Measurements from ENCODE around the gene S100P. TPM values are rescaled to one million over a fixed set of nuclear protein-coding genes. Genes with fewer than 3 reads are reported as not detected.

The S100P gene
- total and polyA plus RNA-seq, 2 of the 4 experiments (the other 2 are of a cell fraction), result not detected

DNA sequence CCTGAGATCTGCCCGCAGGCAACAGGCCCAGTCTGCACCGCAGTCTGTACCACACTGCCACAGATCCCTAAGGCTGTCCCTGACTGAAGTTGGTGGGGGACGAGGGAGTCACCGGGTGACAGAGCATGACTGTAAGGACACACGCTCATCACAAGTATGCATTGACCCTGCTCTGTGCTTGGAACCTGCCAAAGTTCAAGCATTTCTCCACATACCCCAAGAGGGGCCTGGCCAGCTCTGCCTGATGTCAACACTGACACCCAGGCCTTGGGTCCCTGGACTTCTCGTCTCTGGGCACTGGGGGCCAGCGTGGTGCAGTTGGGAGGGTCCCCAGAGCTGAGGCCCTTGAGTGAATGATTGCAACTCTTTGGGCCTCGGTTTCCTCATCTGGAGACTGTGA, 30.2 kb downstream of the S100P start:
- Histone ChIP-seq H4K5ac (ENCODE audit: low read depth, low read length) (no peak overlapping the region), H2BK5ac (ENCODE audit: low read depth, low read length, poor library complexity, severe bottlenecking) (no peak overlapping the region), H3K27me3 (ENCODE audit: control insufficient read depth, insufficient read depth, low read length) (no peaks in the 10 kb centered on the region), H4K8ac (ENCODE audit: low read depth in 2 of 2, low read length in 2 of 2) (no peak overlapping the region), H3K9me3 (ENCODE audit: control insufficient read depth, insufficient read depth, low read length) (no peaks in the 10 kb centered on the region), H3K23ac (ENCODE audit: low read depth, low read length) (no peak overlapping the region), H3K4me3 (ENCODE audit: insufficient read depth, low read depth, low read length) (no peak overlapping the region), H3K27ac (ENCODE audit: insufficient read depth, low read length) (no peak overlapping the region), H2AK9ac (replicated peaks; ENCODE audit: low read depth, low read length, poor library complexity) (no peak overlapping the region), H4K20me1 (ENCODE audit: insufficient read depth, low read length) (no peaks in the 10 kb centered on the region), H2BK15ac (ENCODE audit: low read depth, low read length) (no peak overlapping the region; the same call in 2 of the 3 replicates), H2AFZ (replicated peaks; ENCODE audit: low read length, poor library complexity) (peak overlapping the region; percentile 63), H3K4ac (ENCODE audit: low read depth, low read length) (no peak overlapping the region), H3K79me1 (ENCODE audit: low read depth in 1 of 2, low read length in 2 of 2) (no peaks in the 10 kb centered on the region), H3K14ac (replicated peaks; ENCODE audit: low read depth, low read length) (no peak overlapping the region; the same call in 1 of the 2 replicates), H3K4me1 (ENCODE audit: control insufficient read depth, insufficient read depth, low read length) (peaks cover 4% of the 10 kb centered on the region; the same call in 1 of the 2 replicates), H3K9me1 (ENCODE audit: insufficient read depth, low read length) (peaks cover 14% of the 10 kb centered on the region), H3K4me2 (ENCODE audit: low read depth, low read length) (no peak overlapping the region), H4K91ac (ENCODE audit: insufficient read depth, low read depth, low read length) (no peak overlapping the region), H3K56ac (ENCODE audit: extremely low read depth, insufficient read depth, low read length) (no peak overlapping the region), H3K18ac (ENCODE audit: low read depth, low read length) (no peak overlapping the region), H3K36me3 (ENCODE audit: control insufficient read depth, insufficient read depth, low read length) (no peaks in the 10 kb centered on the region), H2AK5ac (ENCODE audit: low read depth, low read length) (no peak overlapping the region), H2BK120ac (ENCODE audit: low read depth, low read length) (no peak overlapping the region), H3K9ac (ENCODE audit: low read depth, low read length) (no peak overlapping the region), H2BK20ac (ENCODE audit: low read depth, low read length) (no peak overlapping the region)
- in situ Hi-C loops (cut with MboI; ENCODE audit: low sequenced_read_pairs), result loop anchor here (5.0 kb wide), 2 partner anchors 153 to 348 kb away; no protein-coding TSS in a partner anchor
- WGBS, 2 experiments (ENCODE audit: extremely low coverage in 2 of 2, insufficient read length in 1 of 2), result 90% methylated on average over 2 of the region's 8 CpGs; no CpG with 5 or more reads in 1 of the 2 experiments
- intact Hi-C loops (cut with micrococcal nuclease), result loop anchor here (5.0 kb wide), 1 partner anchor 268 kb away; no protein-coding TSS in a partner anchor
- DNase-seq (no peak), ATAC-seq (ENCODE audit: low read depth) (no peak)
- no TSS peak for BruUV-seq (replicated peaks)
- POLR2A ChIA-PET (ENCODE audit: unreplicated experiment), result no interaction called here
- dilution Hi-C loops (cut with HindIII; ENCODE audit: low sequenced_read_pairs, unreplicated experiment), result no loop called here
- CTCF ChIA-PET, result no interaction called here
- no peak for TF ChIP-seq CEBPB (IDR thresholded peaks at IDR 0.05; ENCODE audit: low read depth, low read length)
- no peak for TF ChIP-seq BHLHE40 (IDR thresholded peaks at IDR 0.05; ENCODE audit: low read depth, low read length)
